ENCODE results near the gene IQSEC3.
"Not testable (repeated sequence)": the region's sequence is repeated elsewhere in the genome, so short reads cannot be mapped to it uniquely, and the experiment has no call there.

Gene IQSEC3

GRCh38 chr12:214003-214741 lies 147.6 kb downstream of the IQSEC3 start, which contains the start of gene SLC6A12:
Gene SLC6A12, minus strand, starts transcription at chr12:214157. Its CDS starts 4,171 bp downstream, at chr12:209986.
- no peak for DNase-seq (ENCODE audit: low spot score)

GRCh38 chr12:215116-215515 lies 148.5 kb downstream of the IQSEC3 start:
- DNase-seq (ENCODE audit: low spot score): no peak

GRCh38 chr12:217029-217428 lies 150.5 kb downstream of the IQSEC3 start:
- DNase-seq (ENCODE audit: low spot score): not testable (repeated sequence)

- no peak for DNase-seq (ENCODE audit: low spot score)
Observed at GRCh38 chr12:218221-218620, 151.7 kb downstream of the IQSEC3 start.

GRCh38 chr12:218728-219590 lies 152.4 kb downstream of the IQSEC3 start:
- no peak for DNase-seq (ENCODE audit: low spot score)

- peak; percentile 70 for DNase-seq (ENCODE audit: low spot score)
Observed at GRCh38 chr12:219891-220352, 153.4 kb downstream of the IQSEC3 start.

GRCh38 chr12:220491-220890 lies 153.9 kb downstream of the IQSEC3 start:
- DNase-seq (ENCODE audit: low spot score): no peak

GRCh38 chr12:220946-221550 lies 154.5 kb downstream of the IQSEC3 start:
- DNase-seq (ENCODE audit: low spot score): no peak

GRCh38 chr12:221736-222135 lies 155.2 kb downstream of the IQSEC3 start:
- DNase-seq (ENCODE audit: low spot score): no peak

GRCh38 chr12:223841-224240 lies 157.3 kb downstream of the IQSEC3 start:
- DNase-seq (ENCODE audit: low spot score): no peak

- no peak for DNase-seq (ENCODE audit: low spot score)
Observed at GRCh38 chr12:224330-224729, 157.8 kb downstream of the IQSEC3 start.

GRCh38 chr12:225012-225411 lies 158.4 kb downstream of the IQSEC3 start:
- no peak for DNase-seq (ENCODE audit: low spot score)

- no peak for DNase-seq (ENCODE audit: low spot score)
Observed at GRCh38 chr12:226401-226800, 159.8 kb downstream of the IQSEC3 start.

- no peak for DNase-seq (ENCODE audit: low spot score)
Observed at GRCh38 chr12:227286-227915, 160.8 kb downstream of the IQSEC3 start.

Data from kidney capillary endothelial cell (primary cell).